Stimulated activated CD4-positive, alpha-beta T cell treated with anti-CD3 and anti-CD28 coated beads, Interleukin-15, amount 100 ng/mL, for 48 hours (primary cell): ENCODE data around the gene ZNF426.

Experiments used
- DNase-seq, 2 donors: peaks; one replicate each; pipeline ENCODE4 v3.0.0-alpha.2; 2020; ENCODE audit warnings: low read depth in 2 of 2

ZNF426 gene

DNA sequence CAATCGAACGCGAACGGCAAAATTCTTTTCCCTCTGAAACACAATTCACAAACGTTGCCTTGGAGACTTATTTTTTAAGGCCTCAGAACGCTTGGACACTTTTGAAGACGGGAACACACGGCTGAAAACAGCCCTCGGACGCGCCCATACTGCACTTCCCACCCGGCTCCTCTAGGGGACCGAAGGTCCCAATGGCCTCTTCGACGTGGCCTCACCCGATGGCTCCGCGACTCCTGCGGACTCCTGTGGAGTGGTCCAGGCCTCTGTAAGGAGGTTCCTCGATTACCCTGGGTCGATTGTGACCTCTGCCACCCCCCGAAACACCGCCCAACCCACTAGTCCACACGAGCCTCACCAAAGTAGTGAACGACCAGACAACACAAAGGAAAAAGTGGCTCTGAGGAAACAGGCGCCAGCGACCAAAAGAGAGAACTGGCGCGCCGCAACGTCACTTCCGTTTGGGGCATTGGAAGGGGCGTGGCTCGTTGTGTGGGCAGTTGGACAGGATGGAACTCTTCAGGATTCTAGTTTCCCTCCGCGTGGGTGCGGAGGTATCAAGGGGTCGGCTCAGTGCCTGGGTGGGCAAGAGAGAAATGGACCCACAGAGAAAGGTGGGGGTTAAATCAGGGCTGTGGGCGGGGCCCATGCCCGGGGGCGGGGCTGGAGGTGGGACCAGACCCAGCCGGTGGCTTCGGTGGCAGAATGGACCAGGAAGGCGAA lies 40.1 kb downstream of the ZNF426 start, which contains the start of gene ZNF560:
Gene ZNF560, minus strand, starts transcription at position 434 of the 720 bp plus-strand sequence. CDS start 23,303 bp downstream, outside the sequence.
- DNase-seq, result peak in 1 of 2 donors; percentile 2

DNA sequence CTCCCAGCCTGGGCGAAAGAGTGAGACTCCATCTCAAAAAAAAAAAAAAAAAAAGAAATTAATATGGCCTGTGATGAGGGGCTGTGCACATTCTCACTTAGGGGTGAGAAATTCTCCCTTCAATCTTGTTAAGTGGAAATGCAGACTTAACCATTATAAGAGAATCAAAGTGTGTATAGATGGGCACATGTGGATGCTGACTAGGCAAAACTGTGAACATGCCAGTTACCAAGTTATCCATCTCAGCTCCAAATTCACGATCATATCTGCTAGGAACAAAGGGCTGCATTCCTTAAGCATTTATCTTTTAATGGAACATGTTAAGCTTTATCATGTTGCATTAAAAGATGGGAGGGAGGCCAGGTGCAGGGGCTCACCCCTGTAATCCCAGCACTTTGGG lies 44.3 kb downstream of the ZNF426 start:
- no peak for DNase-seq

GRCh38 chr19:9487016-9487415 lies 51.4 kb downstream of the ZNF426 start:
- no peak for DNase-seq

DNA sequence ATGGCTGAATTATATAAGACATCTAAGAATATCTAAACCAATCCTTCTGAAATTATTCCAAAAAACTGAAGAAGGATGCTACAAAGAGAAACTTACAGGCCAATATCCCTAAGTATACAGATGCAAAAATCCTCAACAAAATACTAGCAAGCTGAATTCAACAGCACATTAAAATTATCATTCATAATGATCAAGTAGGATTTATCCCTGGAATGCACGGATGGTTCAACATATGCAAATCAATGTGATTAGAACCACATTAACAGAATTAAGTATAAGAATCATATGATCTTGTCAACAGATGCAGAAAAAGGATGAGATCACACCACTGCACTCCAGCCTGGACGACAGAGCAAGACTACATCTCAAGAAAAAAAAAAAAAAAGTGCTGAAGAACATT lies 53.3 kb downstream of the ZNF426 start:
- no peak for DNase-seq

DNA sequence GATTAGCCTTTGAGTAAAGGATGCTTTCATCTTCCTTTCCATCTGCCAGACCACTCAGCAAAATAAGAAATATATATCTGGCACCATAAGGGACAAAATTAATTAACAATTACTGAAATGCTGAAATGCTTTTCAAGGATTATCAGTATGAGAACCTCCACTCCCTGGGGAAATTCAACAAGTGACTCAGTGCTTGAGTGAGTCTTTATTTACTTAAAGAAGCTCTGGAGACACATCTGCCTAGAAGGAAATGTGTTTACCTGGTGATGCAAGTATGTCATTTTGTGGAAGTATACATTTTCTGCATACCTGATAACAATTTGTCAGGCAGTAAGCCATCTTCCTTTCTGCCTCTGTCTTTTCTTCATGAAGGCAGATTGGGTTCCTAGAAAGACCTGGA lies 63.5 kb downstream of the ZNF426 start:
- DNase-seq, result no peak
